Erythroblast (primary cell): ENCODE measurements around the gene GALNT7.

ENCODE experiments used
- DNase-seq, 2 experiments: peaks; one replicate each; lab custom pipeline; 2025; lab: John Stamatoyannopoulos, UW
- GATA1 ChIP-seq: IDR thresholded peaks from 2 replicates; pipeline ENCODE4 v1.6.1; 2011; ENCODE audit warnings: low read depth, mild to moderate bottlenecking, control low read depth, low read length, moderate library complexity
- POLR2A ChIP-seq: IDR thresholded peaks from 2 replicates; pipeline ENCODE4 v1.6.1; 2011; ENCODE audit warnings: mild to moderate bottlenecking, low read length

Gene GALNT7

DNA sequence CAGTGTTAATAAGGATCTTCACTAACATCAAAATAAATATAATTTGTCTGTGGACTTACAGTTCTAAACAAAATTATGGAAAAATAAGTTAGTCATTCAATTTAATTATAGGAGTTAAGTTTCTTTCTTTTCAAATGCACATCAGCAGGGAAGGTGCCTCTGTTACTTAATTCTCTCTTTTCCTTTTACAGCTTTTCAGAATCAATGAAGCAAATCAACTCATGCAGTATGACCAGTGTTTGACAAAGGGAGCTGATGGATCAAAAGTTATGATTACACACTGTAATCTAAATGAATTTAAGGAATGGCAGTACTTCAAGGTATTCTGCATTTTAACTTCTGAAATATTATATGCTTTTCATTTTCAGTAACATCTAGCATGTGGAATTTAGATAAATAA is 149.6 kb downstream of the GALNT7 start:
- DNase-seq = no peak
- no peak for TF ChIP-seq POLR2A
- no peak for TF ChIP-seq GATA1

DNA sequence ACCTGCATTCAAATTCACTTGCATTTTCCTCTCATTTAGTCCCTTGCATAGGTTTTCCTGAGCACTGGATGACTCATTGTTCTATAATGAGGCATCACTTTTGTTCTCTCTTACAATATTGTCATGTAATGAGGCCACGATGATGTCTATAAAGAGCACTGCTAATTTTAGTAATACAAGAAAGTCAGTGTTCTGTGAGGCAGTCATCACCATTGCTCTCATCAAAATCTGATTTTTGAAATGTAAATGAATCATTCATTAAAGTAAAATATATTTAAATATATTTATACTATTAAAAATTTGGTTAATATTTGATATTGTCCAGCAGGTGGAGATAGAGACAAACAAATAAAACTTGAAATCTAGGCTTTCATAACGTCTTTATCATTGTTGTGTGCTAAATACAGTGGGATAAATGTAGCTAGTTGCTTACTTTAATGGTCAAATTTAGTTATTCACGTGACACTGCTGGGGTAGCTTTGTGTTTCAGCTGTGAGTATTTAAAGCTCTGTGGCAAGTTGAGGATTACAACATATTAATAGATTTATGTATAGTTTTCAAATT is 150.1 kb downstream of the GALNT7 start:
- TF ChIP-seq GATA1 (no peak), POLR2A (no peak)
- DNase-seq = peak; percentile 55 to 64

DNA sequence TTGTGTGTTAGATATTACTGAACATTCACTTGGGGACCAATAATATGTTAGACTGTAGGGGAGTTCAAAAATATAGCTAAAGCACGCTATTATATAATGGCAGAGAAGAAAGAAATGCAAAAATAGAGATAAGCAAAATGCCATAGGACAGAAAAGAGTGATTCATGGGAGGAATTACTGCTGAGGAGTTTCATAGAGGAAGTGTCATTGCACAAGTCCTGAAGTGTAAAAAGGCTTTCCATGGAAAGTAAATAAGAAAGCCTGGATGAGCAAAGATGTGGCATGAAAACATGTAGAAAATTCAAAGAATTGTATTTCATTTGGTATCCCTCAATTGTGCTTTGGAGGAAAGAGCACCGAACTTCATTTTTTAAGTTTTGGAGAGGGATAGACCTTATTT is 151.1 kb downstream of the GALNT7 start:
- no peak for DNase-seq
- TF ChIP-seq POLR2A = no peak
- no peak for TF ChIP-seq GATA1

DNA sequence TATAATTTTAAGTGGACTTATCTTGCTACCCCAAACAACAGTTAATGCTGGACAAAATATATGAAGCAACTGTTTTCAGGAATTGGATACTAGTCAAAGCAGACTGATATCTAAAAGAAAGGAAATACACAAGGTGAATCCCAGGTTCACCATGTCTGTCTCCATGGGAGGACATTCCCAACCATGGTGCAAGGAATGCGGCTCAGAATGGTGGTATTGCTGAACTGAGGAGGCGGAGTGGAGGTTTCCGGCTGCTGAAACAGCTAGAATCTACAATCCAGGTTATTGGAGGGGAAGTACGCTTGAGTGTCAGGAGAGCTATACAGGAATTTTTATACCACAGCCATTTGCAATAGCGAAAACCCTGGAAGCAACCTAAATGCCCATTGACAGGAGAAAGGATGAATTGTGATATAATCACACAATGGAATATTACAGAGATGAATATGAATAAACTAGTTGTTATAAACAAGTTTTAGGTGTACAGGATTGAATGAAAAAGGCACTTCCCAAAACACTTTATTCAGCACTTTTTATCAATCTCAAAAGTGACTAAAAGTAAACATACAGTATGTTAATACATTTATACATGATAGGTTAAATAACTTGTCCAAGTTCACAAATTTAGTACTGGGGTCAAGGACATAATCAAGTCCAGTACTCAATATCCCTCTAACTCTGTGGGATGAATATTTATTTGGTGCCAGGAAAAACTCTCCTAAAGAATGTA is 156.6 kb downstream of the GALNT7 start:
- TF ChIP-seq GATA1 (no peak), POLR2A (no peak)

DNA sequence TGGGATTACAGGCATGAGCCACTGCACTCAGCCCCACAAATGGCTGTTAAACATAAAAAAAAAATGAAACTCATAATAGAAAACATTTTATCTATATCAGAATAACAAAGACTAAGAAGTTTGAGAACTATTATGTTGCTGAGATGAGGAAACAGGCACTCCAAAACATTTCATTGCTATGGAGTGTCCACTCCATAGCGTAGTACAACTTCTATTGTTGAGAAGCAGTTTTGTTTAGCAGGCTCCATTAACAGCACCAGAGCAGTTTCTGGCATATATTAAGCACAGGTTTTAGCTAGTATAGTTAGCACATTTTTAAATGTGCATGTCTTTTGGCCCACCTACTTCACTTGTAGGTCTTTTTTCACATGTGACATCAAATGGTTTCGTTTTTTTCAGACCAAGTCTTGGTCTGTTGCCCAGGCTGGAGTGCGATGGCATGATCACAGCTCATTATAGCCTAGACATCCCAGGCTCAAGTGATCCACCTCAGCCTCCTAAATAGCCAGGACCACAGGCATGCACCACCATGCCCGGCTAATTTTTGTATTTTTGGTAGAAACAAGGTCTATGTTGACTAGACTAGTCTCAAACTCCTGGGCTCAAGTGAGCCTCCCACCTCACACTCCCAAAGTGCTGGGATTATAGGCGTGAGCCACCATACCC is 159.8 kb downstream of the GALNT7 start:
- peak in 1 of 2 experiments; percentile 26 for DNase-seq
- TF ChIP-seq POLR2A (peak; percentile 40), GATA1 (no peak)

More for the DNA sequence above, 156.6 kb downstream of the GALNT7 start:
- no peak for DNase-seq

DNA sequence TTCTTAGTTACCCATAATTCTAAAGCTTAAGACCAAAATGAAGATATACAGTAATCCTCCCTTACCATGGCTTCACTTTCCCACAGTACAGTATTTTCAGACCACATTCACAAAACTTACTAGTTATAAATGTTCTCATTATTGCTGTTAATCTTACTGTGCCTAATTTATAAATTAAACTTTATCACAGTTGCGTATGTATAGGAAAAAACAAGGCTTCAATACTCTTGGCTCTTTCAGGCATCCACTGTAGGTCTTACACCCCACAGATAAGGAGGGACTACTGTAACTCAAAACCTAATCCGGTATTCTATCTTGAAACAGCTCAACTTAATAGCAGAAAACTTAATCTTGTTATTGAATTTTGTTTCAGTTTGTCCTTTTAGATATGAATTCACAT is 162.0 kb downstream of the GALNT7 start:
- DNase-seq = peak in 1 of 2 experiments; percentile 53
- TF ChIP-seq POLR2A = peak; percentile 40
- no peak for TF ChIP-seq GATA1

DNA sequence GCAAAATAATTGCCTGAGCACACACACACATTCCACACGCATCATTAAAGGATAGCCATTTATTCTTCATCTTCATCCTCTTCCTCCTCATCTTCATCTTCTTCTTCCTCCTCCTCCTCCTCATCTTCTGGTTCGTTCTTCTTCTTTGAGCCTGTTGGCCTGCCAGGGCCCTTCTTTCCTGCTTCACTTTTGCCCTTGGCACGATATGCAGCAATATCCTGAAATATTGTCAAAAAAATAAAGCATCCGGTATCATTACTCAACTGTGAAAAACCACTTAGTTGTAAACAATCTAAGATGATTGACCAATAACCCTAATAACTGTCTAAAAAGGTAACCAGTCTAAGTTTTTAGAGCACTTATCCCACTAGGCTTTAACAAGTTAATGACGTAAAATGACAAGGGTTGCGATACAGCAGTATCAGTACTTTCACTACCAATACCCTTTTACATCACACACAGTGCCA is 163.4 kb downstream of the GALNT7 start:
- TF ChIP-seq POLR2A (no peak), GATA1 (no peak)
- DNase-seq = peak in 1 of 2 experiments; percentile 47

DNA sequence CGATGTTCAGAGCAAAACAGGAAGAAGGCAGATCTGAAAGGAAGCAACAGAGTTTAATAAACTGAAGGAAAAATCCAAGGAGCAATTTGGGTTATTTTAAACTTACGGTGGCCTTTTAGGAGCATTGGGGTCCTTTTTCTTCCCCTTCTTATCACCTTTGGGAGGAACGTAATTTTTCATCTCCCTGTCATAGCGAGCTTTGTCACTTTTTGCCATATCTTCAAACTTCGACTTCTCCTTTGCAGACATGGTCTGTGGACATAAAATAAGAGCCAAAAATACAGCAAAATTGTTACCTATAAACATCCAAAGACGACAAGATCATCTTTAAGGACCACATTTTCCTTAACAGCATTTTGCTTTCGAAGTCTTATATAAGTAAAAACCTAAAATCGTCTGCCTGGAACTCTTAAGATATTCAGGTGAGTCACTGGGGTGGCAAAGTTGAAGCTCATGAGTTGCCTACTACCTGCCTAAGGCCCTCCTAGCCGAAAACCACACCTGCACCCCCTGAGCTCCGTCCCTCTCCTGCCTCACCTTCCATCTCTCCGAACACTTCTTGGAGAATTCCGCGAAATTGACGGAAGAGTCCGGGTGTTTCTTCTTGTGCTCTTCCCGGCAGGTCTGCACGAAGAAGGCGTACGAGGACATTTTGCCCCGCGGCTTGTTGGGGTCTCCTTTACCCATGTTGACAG is 164.5 kb downstream of the GALNT7 start:
- TF ChIP-seq GATA1 = no peak
- no peak for TF ChIP-seq POLR2A
- peak; percentile 65 to 86 for DNase-seq

DNA sequence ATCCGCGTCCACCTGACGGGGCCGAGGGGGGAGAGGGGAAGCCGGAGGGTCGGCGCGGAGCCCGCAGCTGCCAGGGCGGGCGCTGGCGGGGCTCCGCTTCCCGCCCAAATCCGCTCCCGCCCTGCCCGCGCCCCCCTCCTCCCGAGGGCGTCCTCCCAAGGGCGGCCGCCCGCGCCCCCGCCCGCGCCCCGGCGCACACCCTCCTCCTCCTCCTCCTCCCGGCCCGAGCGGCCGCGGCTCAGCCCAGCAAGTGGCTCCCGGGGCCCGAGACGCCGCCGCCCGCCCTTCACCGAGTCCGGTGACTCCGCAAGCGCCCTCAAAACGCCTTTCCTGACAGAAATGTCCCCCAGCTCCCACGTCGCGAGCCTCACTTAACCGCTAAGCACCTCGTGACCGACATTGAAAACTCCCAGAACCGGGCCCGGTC is 165.1 kb downstream of the GALNT7 start:
- peak; percentile 82 to 92 for DNase-seq
- TF ChIP-seq POLR2A = no peak
- no peak for TF ChIP-seq GATA1

DNA sequence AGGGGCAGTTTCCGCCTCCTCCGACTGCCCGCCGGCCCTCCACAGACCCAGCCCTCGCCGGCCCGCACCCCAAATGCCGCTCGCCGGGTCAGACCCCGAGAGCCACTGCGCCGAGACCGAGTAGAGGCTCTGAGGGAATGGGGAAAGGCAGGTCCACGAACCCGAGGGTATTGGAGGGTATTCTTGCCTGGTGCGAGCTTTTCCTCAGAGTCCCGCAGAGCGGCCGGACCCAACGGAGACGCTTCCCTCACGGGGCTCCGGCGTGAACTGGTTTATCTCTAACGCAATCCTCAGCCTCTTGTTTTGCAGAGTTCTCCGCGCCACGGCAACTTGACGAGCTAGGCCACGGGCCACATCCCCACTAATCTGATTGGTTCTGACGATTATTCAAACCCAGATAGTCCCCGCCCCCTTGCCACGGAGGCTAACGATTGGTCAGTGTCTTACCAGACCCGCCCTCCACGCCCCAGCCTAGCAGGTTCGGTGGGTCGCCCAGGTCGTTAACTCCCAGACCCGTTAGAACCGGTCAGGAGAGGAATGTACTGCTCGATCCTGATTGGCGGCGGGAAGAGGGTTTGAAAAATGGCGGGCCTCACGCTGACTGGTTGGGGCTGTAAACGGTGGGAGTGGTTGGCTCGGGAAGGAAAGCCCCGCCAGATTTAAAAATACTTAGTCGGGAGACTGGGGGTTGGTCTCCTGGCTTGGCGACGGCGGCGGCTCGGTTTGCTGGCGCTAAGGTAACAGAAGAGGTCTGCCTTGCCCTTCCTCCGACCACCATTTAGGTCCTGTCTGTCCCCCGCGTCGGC is 165.7 kb downstream of the GALNT7 start, which contains the start of gene HMGB2:
TSS of gene HMGB2 (minus strand) at position 274 of the 806 bp plus-strand sequence. CDS start 709 bp downstream, outside the sequence.
- peak; percentile 99 for TF ChIP-seq POLR2A
- TF ChIP-seq GATA1 = peak; percentile 43

DNA sequence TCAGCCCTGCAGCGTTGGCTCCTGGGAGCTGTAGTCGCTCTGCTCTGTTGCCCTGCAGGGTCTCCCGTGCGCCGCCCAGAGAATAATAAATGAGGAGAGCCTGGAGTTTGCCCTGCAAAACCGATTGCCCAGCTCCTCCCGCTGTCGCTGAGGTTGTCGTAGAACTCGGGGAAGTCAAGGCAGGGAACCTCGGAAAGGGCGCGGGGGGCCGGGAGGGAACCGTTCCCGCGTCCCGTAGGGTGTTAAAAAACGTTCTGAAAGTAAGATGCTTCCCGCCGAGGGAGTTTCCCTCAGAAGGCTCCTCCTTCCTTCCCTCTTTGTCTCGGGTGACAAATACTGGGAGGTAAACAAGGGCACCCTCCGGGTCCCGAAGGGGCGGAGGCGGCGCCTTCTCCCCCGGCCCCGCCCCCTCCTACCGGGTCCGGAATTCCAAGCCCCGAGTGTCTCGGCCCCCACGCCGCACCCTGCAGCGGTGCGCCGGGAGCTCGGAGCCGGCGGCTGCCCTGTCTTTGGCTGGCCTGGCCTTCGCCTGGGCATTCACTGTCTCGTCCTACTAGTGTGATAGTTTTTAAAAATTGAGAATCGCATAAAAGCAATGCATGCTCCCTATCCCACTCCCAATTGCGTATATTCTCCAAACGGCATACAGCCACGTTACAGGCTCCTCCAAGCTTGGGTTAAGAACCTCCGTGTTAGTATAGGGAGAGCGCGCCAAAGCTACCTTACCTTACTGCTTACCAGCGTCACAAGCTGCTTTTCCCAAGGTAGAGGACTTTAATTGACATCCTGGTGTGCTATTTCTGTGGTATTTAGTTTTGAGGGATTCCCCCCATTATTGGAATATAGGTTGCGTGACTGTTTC is 166.5 kb downstream of the GALNT7 start:
- DNase-seq = peak; percentile 89 to 92
- no peak for TF ChIP-seq GATA1
- TF ChIP-seq POLR2A = peak; percentile 92

More for the DNA sequence above, 165.7 kb downstream of the GALNT7 start, which contains the start of gene HMGB2:
- DNase-seq = peak; percentile 100

DNA sequence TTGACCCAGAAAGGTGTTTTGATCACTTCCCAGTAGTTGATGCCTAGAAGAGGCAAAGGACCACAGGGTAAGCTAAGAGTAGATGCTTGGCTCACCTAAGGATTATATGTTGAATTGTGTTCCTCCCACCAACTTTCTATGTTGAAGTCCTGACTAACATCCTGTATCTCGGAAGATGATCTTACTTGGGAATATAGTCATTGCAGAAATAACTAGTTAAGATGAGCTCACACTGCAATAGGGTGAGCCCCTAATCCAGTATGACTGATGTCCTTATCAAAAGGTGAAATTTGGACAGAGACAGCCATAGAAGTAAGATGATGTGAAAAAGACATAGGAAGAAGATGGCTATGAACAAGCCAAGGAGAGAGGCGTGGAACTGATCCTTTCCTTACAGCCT is 168.9 kb downstream of the GALNT7 start:
- no peak for TF ChIP-seq POLR2A
- TF ChIP-seq GATA1 = no peak

More for the DNA sequence above, 168.9 kb downstream of the GALNT7 start:
- DNase-seq = no peak
